GM21723 (cell line): ENCODE results near the gene CPSF6.
"Not testable (repeated sequence)": the region's sequence is repeated elsewhere in the genome, so short reads cannot be mapped to it uniquely, and the experiment has no call there.

Experiments used
- ATAC-seq: cut with Tn5 transposase; IDR thresholded peaks from one replicate; pipeline ENCODE4 v1.9.1; 2021; ENCODE audit warnings: mild to moderate bottlenecking, moderate library complexity; ENCODE audit not compliant: unreplicated experiment

CPSF6 gene

GRCh38 chr12:69258655-69259054 lies 19.3 kb downstream of the CPSF6 start:
- no peak for ATAC-seq

GRCh38 chr12:69262264-69262974 lies 23.1 kb downstream of the CPSF6 start:
- ATAC-seq = no peak

- no peak for ATAC-seq
Observed at GRCh38 chr12:69265205-69265604, 25.8 kb downstream of the CPSF6 start.

- ATAC-seq = not testable (repeated sequence)
Observed at GRCh38 chr12:69265633-69266032, 26.3 kb downstream of the CPSF6 start.

GRCh38 chr12:69266036-69266635 lies 26.8 kb downstream of the CPSF6 start:
- no peak for ATAC-seq

- no peak for ATAC-seq
Observed at GRCh38 chr12:69269736-69270135, 30.4 kb downstream of the CPSF6 start.

GRCh38 chr12:69272511-69272910 lies 33.1 kb downstream of the CPSF6 start:
- no peak for ATAC-seq

GRCh38 chr12:69274861-69275260 lies 35.5 kb downstream of the CPSF6 start:
- ATAC-seq = no peak

- ATAC-seq = no peak
Observed at GRCh38 chr12:69275471-69275891, 36.1 kb downstream of the CPSF6 start.

- ATAC-seq = no peak
Observed at GRCh38 chr12:69278814-69279782, 39.7 kb downstream of the CPSF6 start.

GRCh38 chr12:69284131-69284530 lies 44.8 kb downstream of the CPSF6 start:
- ATAC-seq = no peak

GRCh38 chr12:69287556-69287955 lies 48.2 kb downstream of the CPSF6 start:
- no peak for ATAC-seq

GRCh38 chr12:69290545-69291277 lies 51.3 kb downstream of the CPSF6 start:
- peak; percentile 100 for ATAC-seq

GRCh38 chr12:69291278-69291593 lies 51.9 kb downstream of the CPSF6 start:
- no peak for ATAC-seq

GRCh38 chr12:69298133-69298532 lies 58.8 kb downstream of the CPSF6 start:
- ATAC-seq = no peak

- ATAC-seq = no peak
Observed at GRCh38 chr12:69298947-69299346, 59.6 kb downstream of the CPSF6 start.

GRCh38 chr12:69304284-69304683 lies 64.9 kb downstream of the CPSF6 start:
- no peak for ATAC-seq

- no peak for ATAC-seq
Observed at GRCh38 chr12:69309461-69309860, 70.1 kb downstream of the CPSF6 start.

GRCh38 chr12:69313209-69313608 lies 73.8 kb downstream of the CPSF6 start:
- ATAC-seq = no peak

GRCh38 chr12:69316784-69317183 lies 77.4 kb downstream of the CPSF6 start:
- ATAC-seq = not testable (repeated sequence)

GRCh38 chr12:69317233-69317632 lies 77.9 kb downstream of the CPSF6 start:
- not testable (repeated sequence) for ATAC-seq
